Cardiac ventricle fibroblast (primary cell): ENCODE results near the gene SLC23A1. TPM values are rescaled to one million over a fixed set of nuclear protein-coding genes. Genes with fewer than 3 reads are reported as not detected.

Experiments used
- total RNA-seq: library from RNA; depleted of rRNA; stranded (reverse); fragments of >200 nt; gene quantifications from 2 replicates; pipeline ENCODE4 v1.2.3, GENCODE V29; 2015

Gene SLC23A1
- total RNA-seq = not detected in 2 replicates

GRCh38 chr5:139383275-139383992 lies at the start of gene SLC23A1:
SLC23A1 (minus strand) TSS chr5:139383297; CDS start chr5:139383253, 44 bp downstream.

GRCh38 chr5:139403787-139404483 lies 20.8 kb upstream of the SLC23A1 start, which contains the start of gene SPATA24:
SPATA24 (minus strand) TSS chr5:139404089; CDS start chr5:139404060, 29 bp downstream.

GRCh38 chr5:139394654-139395566 lies 11.8 kb upstream of the SLC23A1 start, which contains the start of gene PROB1:
PROB1 (minus strand) TSS chr5:139395104; CDS start chr5:139395081, 23 bp downstream.

GRCh38 chr5:139389701-139390638 lies 6.9 kb upstream of the SLC23A1 start, which contains the start of gene MZB1:
MZB1 (minus strand) TSS chr5:139389913; CDS start chr5:139389856, 57 bp downstream.

GRCh38 chr5:139341689-139342422 lies 41.2 kb downstream of the SLC23A1 start, which contains the start of gene PAIP2:
PAIP2 (plus strand) TSS chr5:139341854; CDS start chr5:139363785, 21,931 bp downstream.

Other genes with a start within 250 kb of the SLC23A1 start
- gene SIL1, start 184.9 kb downstream of the SLC23A1 start, total RNA-seq = 41.3 and 42.1 TPM in 2 replicates
- 156 and 174 TPM in 2 replicates for gene MATR3, start 89.6 kb downstream of the SLC23A1 start, total RNA-seq
- gene PAIP2, start 41.4 kb downstream of the SLC23A1 start, total RNA-seq = 68.5 and 70.7 TPM in 2 replicates
- gene MZB1, start 6.6 kb upstream of the SLC23A1 start, total RNA-seq = not detected in 2 replicates
- 1.2 and 2.1 TPM in 2 replicates for gene PROB1, start 11.8 kb upstream of the SLC23A1 start, total RNA-seq
- gene SPATA24, start 20.8 kb upstream of the SLC23A1 start, total RNA-seq = 1.5 and 1.9 TPM in 2 replicates
- gene DNAJC18, start 56.2 kb upstream of the SLC23A1 start, total RNA-seq = 3.6 and 8.2 TPM in 2 replicates
- gene ECSCR, start 79.4 kb upstream of the SLC23A1 start, total RNA-seq = 2.1 and 5.1 TPM in 2 replicates
- not detected in 2 replicates for gene SMIM33, start 87.7 kb upstream of the SLC23A1 start, total RNA-seq
- 43.7 and 64.9 TPM in 2 replicates for gene STING1, start 99.5 kb upstream of the SLC23A1 start, total RNA-seq
- gene UBE2D2, start 178.0 kb upstream of the SLC23A1 start, total RNA-seq = 46.5 and 51.3 TPM in 2 replicates